Ovary (tissue), 3 donors: Measurements from ENCODE around the gene INPP4A.

ENCODE experiments used
- POLR2A ChIP-seq: fragments of 450-650 bp; IDR thresholded peaks from one replicate; pipeline ENCODE4 v1.6.1; 2017; ENCODE audit warnings: antibody characterized with exemption, mild to moderate bottlenecking, moderate library complexity
- TF ChIP-seq, protein P1 (sequence below), 3 donors: fragments of 450-650 bp in 2 of 3; fragments of 200-600 bp in 1 of 3; IDR thresholded peaks; one replicate each; pipeline versions ENCODE4 v1.5.1 to v1.8.0; 2016 to 2022; ENCODE audit warnings: antibody characterized with exemption in 3 of 3, mild to moderate bottlenecking in 1 of 3
- donor health status: DM: no; HTN: no; CAD: no.

DNA sequence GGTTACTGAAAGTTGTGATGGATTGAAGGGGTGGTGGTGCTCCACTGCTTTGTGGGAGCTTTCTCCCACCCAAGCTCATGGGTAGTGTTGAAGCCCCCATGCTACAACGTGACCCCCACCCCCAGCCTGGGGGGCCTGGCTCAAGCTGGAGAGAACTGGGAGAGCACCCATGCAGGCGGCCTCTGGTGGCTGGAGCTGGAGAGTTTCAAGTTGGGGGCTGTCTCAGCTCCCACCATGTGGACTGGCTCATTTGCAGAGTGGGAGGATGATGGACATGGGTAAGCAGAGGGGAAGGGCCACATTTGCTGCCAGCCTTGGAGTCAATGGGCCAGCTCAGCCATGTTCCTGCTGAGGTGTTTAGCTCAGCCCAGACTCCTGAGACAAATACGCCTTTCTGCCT is 62.8 kb downstream of the INPP4A start:
- TF ChIP-seq, protein P1, sequence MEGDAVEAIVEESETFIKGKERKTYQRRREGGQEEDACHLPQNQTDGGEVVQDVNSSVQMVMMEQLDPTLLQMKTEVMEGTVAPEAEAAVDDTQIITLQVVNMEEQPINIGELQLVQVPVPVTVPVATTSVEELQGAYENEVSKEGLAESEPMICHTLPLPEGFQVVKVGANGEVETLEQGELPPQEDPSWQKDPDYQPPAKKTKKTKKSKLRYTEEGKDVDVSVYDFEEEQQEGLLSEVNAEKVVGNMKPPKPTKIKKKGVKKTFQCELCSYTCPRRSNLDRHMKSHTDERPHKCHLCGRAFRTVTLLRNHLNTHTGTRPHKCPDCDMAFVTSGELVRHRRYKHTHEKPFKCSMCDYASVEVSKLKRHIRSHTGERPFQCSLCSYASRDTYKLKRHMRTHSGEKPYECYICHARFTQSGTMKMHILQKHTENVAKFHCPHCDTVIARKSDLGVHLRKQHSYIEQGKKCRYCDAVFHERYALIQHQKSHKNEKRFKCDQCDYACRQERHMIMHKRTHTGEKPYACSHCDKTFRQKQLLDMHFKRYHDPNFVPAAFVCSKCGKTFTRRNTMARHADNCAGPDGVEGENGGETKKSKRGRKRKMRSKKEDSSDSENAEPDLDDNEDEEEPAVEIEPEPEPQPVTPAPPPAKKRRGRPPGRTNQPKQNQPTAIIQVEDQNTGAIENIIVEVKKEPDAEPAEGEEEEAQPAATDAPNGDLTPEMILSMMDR (IDR thresholded peaks at IDR 0.05): no peak
- TF ChIP-seq POLR2A: no peak
